Measurements from ENCODE around the gene SERTAD2. TPM values are rescaled to one million over a fixed set of nuclear protein-coding genes. Genes with fewer than 3 reads are reported as not detected.

The SERTAD2 gene
- total RNA-seq, 2 donors from 2014 or later = 15.8 to 22.2 TPM

GRCh38 chr2:64623242-64623850 lies 30.4 kb downstream of the SERTAD2 start:
- Histone ChIP-seq H3K36me3 (no peaks in the 10 kb centered on the region), H3K9me3 (no peaks in the 10 kb centered on the region), H3K27ac (no peak overlapping the region), H3K27me3 (no peaks in the 10 kb centered on the region), H3K4me1 (no peaks in the 10 kb centered on the region), H3K4me3 (no peak overlapping the region)
- TF ChIP-seq CTCF (IDR thresholded peaks at IDR 0.05) = no peak
- DNase-seq (ENCODE audit: low spot score) = no peak

- no peak for DNase-seq (ENCODE audit: low spot score)
- Histone ChIP-seq H3K27ac (no peak overlapping the region), H3K9me3 (no peaks in the 10 kb centered on the region), H3K4me1 (no peaks in the 10 kb centered on the region), H3K4me3 (no peak overlapping the region), H3K36me3 (no peaks in the 10 kb centered on the region), H3K27me3 (no peaks in the 10 kb centered on the region)
- TF ChIP-seq CTCF (IDR thresholded peaks at IDR 0.05) = peak in 1 of 2 donors; percentile 12
Measured at GRCh38 chr2:64622443-64623241, 31.1 kb downstream of the SERTAD2 start.

- no peaks in the 10 kb centered on the region for H3K4me1 ChIP-seq
- no peaks in the 10 kb centered on the region for H3K9me3 ChIP-seq
- TF ChIP-seq CTCF (IDR thresholded peaks at IDR 0.05) = no peak
Measured at GRCh38 chr2:64620661-64621060, 33.1 kb downstream of the SERTAD2 start.

GRCh38 chr2:64617631-64618151 lies 36.0 kb downstream of the SERTAD2 start:
- no peak overlapping the region for H3K4me3 ChIP-seq
- TF ChIP-seq CTCF (IDR thresholded peaks at IDR 0.05) = no peak
- H3K4me1 ChIP-seq = no peaks in the 10 kb centered on the region
- no peaks in the 10 kb centered on the region for H3K27me3 ChIP-seq
- H3K36me3 ChIP-seq = no peaks in the 10 kb centered on the region
- no peaks in the 10 kb centered on the region for H3K9me3 ChIP-seq
- DNase-seq (ENCODE audit: low spot score) = no peak
- H3K27ac ChIP-seq = no peak overlapping the region

More at GRCh38 chr2:64620661-64621060, 33.1 kb downstream of the SERTAD2 start:
- Histone ChIP-seq H3K27ac (no peak overlapping the region), H3K27me3 (no peaks in the 10 kb centered on the region), H3K4me3 (no peak overlapping the region), H3K36me3 (no peaks in the 10 kb centered on the region)
- DNase-seq (ENCODE audit: low spot score) = no peak

- Histone ChIP-seq H3K36me3 (no peaks in the 10 kb centered on the region), H3K27me3 (no peaks in the 10 kb centered on the region), H3K4me3 (no peak overlapping the region), H3K27ac (no peak overlapping the region), H3K9me3 (no peaks in the 10 kb centered on the region), H3K4me1 (no peaks in the 10 kb centered on the region)
- DNase-seq (ENCODE audit: low spot score) = no peak
- no peak for TF ChIP-seq CTCF (IDR thresholded peaks at IDR 0.05)
Measured at GRCh38 chr2:64615844-64616536, 37.7 kb downstream of the SERTAD2 start.

Data from right atrium auricular region (tissue), 2 donors.